ENCODE results near the gene PAPPA. TPM values are rescaled to one million over a fixed set of nuclear protein-coding genes. Genes with fewer than 3 reads are reported as not detected.

PAPPA gene
- total RNA-seq, 4 donors from 2014 or later, result 0.29 to 17.1 (median 2.4) TPM

DNA sequence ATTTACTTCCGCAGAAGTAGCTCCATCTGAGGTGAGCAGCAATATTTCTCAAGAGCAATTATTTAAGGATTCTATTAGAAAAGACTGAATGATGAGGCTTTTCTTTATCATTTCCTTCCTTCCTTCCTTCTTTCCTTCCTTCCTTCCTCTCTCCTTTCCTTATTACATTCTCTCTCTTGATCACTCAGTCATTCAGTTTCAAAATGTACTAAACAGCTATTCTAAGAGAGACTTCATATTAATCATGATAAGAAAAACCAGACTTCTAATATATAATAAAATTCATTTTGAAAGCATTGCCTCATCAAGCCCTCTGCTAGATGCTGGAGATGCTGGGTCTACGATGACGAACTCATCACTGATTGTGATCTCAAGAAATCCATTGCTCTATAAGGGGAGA lies 30.4 kb upstream of the PAPPA start:
- H3K4me3 ChIP-seq, result no peak overlapping the region
- no peaks in the 10 kb centered on the region for H3K9me3 ChIP-seq
- no peaks in the 10 kb centered on the region for H3K4me1 ChIP-seq
- intact Hi-C loops (cut with DNase I; ENCODE audit: low total_unique reads), result no loop called here
- H3K27ac ChIP-seq, result no peak overlapping the region
- no peaks in the 10 kb centered on the region for H3K36me3 ChIP-seq
- no peaks in the 10 kb centered on the region for H3K27me3 ChIP-seq
- DNase-seq, result no peak
- TF ChIP-seq, protein P1, sequence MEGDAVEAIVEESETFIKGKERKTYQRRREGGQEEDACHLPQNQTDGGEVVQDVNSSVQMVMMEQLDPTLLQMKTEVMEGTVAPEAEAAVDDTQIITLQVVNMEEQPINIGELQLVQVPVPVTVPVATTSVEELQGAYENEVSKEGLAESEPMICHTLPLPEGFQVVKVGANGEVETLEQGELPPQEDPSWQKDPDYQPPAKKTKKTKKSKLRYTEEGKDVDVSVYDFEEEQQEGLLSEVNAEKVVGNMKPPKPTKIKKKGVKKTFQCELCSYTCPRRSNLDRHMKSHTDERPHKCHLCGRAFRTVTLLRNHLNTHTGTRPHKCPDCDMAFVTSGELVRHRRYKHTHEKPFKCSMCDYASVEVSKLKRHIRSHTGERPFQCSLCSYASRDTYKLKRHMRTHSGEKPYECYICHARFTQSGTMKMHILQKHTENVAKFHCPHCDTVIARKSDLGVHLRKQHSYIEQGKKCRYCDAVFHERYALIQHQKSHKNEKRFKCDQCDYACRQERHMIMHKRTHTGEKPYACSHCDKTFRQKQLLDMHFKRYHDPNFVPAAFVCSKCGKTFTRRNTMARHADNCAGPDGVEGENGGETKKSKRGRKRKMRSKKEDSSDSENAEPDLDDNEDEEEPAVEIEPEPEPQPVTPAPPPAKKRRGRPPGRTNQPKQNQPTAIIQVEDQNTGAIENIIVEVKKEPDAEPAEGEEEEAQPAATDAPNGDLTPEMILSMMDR (IDR thresholded peaks at IDR 0.05), result no peak
- no peak for TF ChIP-seq POLR2A (IDR thresholded peaks at IDR 0.05)

DNA sequence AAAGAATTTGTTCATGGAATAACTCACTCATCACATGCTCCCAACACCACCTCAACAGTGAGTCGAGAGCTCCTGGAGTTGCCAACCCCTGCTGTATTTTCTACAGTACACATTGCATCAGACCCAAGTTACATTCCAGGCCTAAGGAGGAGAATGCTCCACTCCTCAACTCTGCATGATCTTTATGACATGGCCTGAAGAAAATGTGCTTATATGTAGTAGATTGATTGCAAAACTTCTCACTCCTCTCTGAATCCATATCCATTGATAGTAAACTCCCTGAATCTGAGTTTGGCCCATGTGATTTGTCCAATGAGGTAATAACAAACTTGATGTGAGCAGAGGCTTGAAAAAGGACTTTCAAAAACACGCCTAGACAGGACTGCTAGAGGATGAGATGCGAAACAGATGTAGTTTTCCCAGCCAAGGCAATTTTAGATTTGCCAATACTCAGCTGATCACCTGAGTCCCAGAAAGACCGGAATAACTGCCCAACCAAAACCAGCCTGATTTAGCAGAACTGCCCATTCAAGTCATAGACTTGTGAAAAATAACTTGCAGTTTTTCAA lies 29.0 kb upstream of the PAPPA start:
- Histone ChIP-seq H3K27ac (no peak overlapping the region), H3K4me3 (no peak overlapping the region), H3K9me3 (no peaks in the 10 kb centered on the region), H3K27me3 (no peaks in the 10 kb centered on the region), H3K36me3 (no peaks in the 10 kb centered on the region), H3K4me1 (no peaks in the 10 kb centered on the region)
- intact Hi-C loops (cut with DNase I; ENCODE audit: low total_unique reads), result no loop called here
- TF ChIP-seq, protein P1 (IDR thresholded peaks at IDR 0.05), result no peak
- no peak for TF ChIP-seq POLR2A (IDR thresholded peaks at IDR 0.05)
- DNase-seq, result no peak

DNA sequence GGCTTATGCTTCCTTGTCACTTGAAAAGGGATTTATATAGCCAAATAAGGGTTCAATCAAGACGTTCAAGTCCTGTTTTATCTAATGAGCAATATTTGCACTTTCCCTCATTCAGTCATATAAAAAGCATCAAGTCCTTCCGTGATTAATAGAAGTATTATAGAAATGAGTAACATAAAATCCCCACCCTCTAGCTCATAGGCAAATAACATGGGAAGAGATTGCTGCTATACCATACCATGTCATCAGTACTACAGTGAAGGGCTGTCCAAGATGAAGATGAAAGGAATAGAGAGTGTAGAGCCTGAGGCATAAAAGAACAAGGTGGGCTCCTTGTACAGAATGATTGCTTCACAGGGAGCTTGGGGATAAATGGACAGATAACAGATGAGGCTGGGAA lies 20.4 kb upstream of the PAPPA start:
- intact Hi-C loops (cut with DNase I; ENCODE audit: low total_unique reads), result no loop called here
- no peaks in the 10 kb centered on the region for H3K9me3 ChIP-seq
- no peaks in the 10 kb centered on the region for H3K4me1 ChIP-seq
- TF ChIP-seq POLR2A (IDR thresholded peaks at IDR 0.05), result no peak
- TF ChIP-seq, protein P1 (IDR thresholded peaks at IDR 0.05), result no peak
- no peak for DNase-seq
- no peak overlapping the region for H3K4me3 ChIP-seq
- H3K36me3 ChIP-seq, result no peaks in the 10 kb centered on the region
- H3K27me3 ChIP-seq, result no peaks in the 10 kb centered on the region
- H3K27ac ChIP-seq, result no peak overlapping the region

DNA sequence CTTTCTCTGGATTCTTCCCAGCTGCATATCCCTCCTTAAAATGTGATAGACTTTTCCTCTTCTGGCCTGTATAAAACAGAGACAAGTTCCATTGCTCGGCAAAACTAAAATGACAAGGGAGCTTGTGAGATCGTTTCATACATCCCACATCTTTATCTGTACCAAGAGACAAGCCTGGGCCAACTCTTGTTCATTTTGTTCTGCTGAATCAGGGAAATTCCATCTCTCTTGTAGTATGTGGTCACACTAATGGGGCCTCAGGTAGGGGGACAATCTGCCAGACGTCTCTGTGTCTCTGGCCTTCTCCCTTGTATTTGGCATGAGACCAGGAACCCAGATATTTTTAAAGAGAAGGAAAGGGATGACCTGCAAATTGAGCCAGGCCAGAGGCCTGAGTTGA lies 18.6 kb upstream of the PAPPA start:
- TF ChIP-seq, protein P1 (IDR thresholded peaks at IDR 0.05), result no peak
- no peak for TF ChIP-seq POLR2A (IDR thresholded peaks at IDR 0.05)
- no peaks in the 10 kb centered on the region for H3K36me3 ChIP-seq
- intact Hi-C loops (cut with DNase I; ENCODE audit: low total_unique reads), result no loop called here
- H3K4me3 ChIP-seq, result no peak overlapping the region
- H3K4me1 ChIP-seq, result no peaks in the 10 kb centered on the region
- H3K27ac ChIP-seq, result no peak overlapping the region
- no peaks in the 10 kb centered on the region for H3K27me3 ChIP-seq
- DNase-seq, result no peak
- no peaks in the 10 kb centered on the region for H3K9me3 ChIP-seq

DNA sequence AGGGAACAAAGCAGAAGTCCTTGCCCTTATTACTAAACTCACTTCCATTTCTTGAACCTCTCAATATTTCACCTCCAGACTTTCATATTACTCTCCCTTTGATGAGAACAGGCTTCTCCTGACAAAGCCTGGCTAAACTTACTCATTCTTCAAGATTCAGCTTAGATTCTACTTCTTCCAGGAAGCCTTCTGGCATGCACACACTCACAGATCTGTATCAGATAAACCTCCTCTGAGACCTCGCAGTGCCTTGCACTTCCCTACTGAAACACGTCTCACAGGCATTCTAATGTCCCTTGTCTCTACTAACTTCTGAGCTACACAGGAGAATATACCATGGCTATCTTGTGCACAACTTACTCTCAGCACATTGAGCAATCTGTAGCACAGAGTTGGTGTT lies 16.6 kb upstream of the PAPPA start:
- TF ChIP-seq POLR2A (IDR thresholded peaks at IDR 0.05), result no peak
- TF ChIP-seq, protein P1 (IDR thresholded peaks at IDR 0.05), result no peak
- H3K27me3 ChIP-seq, result no peaks in the 10 kb centered on the region
- intact Hi-C loops (cut with DNase I; ENCODE audit: low total_unique reads), result no loop called here
- no peak overlapping the region for H3K4me3 ChIP-seq
- DNase-seq, result no peak
- H3K27ac ChIP-seq, result no peak overlapping the region
- no peaks in the 10 kb centered on the region for H3K9me3 ChIP-seq
- H3K36me3 ChIP-seq, result no peaks in the 10 kb centered on the region
- H3K4me1 ChIP-seq, result no peaks in the 10 kb centered on the region

Data from uterus (tissue), 4 donors.